Measurements from ENCODE around the gene DHX38.
A peak's percentile ranks its signal among the peaks of the same experiment; 100 is the strongest.
"Not testable (repeated sequence)": the region's sequence is repeated elsewhere in the genome, so short reads cannot be mapped to it uniquely, and the experiment has no call there.

The DHX38 gene

GRCh38 chr16:72076991-72077706 lies 16.5 kb upstream of the DHX38 start:
- not testable (repeated sequence) for DNase-seq (ENCODE audit: low read depth); H3K4me3 ChIP-seq (ENCODE audit: low read depth, low read length)

- H3K4me3 ChIP-seq (ENCODE audit: low read depth, low read length) = no peak overlapping the region
- no peak for DNase-seq (ENCODE audit: low read depth)
Observed at GRCh38 chr16:72083778-72084404, 9.8 kb upstream of the DHX38 start.

GRCh38 chr16:72084445-72084844 lies 9.2 kb upstream of the DHX38 start:
- H3K4me3 ChIP-seq (ENCODE audit: low read depth, low read length) = no peak overlapping the region
- no peak for DNase-seq (ENCODE audit: low read depth)

- no peak for DNase-seq (ENCODE audit: low read depth)
Observed at GRCh38 chr16:72085002-72085401, 8.6 kb upstream of the DHX38 start.

GRCh38 chr16:72091217-72091616 lies 2.4 kb upstream of the DHX38 start:
- H3K4me3 ChIP-seq (ENCODE audit: low read depth, low read length) = no peak overlapping the region
- DNase-seq (ENCODE audit: low read depth) = no peak

More at GRCh38 chr16:72085002-72085401, 8.6 kb upstream of the DHX38 start:
- H3K4me3 ChIP-seq (ENCODE audit: low read depth, low read length) = no peak overlapping the region

- H3K4me3 ChIP-seq (ENCODE audit: low read depth, low read length) = peak overlapping the region; percentile 87
- peak; percentile 21 for DNase-seq (ENCODE audit: low read depth)
Observed at GRCh38 chr16:72092832-72093447, 707 bp upstream of the DHX38 start.

- peak overlapping the region; percentile 87 for H3K4me3 ChIP-seq (ENCODE audit: low read depth, low read length)
- no peak for DNase-seq (ENCODE audit: low read depth)
Observed at GRCh38 chr16:72094266-72094610, 591 bp downstream of the DHX38 start.

GRCh38 chr16:72098936-72099335 lies 5.3 kb downstream of the DHX38 start:
- no peak overlapping the region for H3K4me3 ChIP-seq (ENCODE audit: low read depth, low read length)
- DNase-seq (ENCODE audit: low read depth) = no peak

- no peak overlapping the region for H3K4me3 ChIP-seq (ENCODE audit: low read depth, low read length)
- DNase-seq (ENCODE audit: low read depth) = peak; percentile 7
Observed at GRCh38 chr16:72099377-72099818, 5.8 kb downstream of the DHX38 start.

GRCh38 chr16:72101195-72101594 lies 7.5 kb downstream of the DHX38 start:
- no peak for DNase-seq (ENCODE audit: low read depth)
- no peak overlapping the region for H3K4me3 ChIP-seq (ENCODE audit: low read depth, low read length)

GRCh38 chr16:72104905-72105304 lies 11.3 kb downstream of the DHX38 start:
- H3K4me3 ChIP-seq (ENCODE audit: low read depth, low read length) = no peak overlapping the region
- no peak for DNase-seq (ENCODE audit: low read depth)

- DNase-seq (ENCODE audit: low read depth) = no peak
Observed at GRCh38 chr16:72105978-72106377, 12.3 kb downstream of the DHX38 start.

GRCh38 chr16:72107371-72107770 lies 13.7 kb downstream of the DHX38 start:
- no peak for DNase-seq (ENCODE audit: low read depth)
- no peak overlapping the region for H3K4me3 ChIP-seq (ENCODE audit: low read depth, low read length)

More at GRCh38 chr16:72105978-72106377, 12.3 kb downstream of the DHX38 start:
- no peak overlapping the region for H3K4me3 ChIP-seq (ENCODE audit: low read depth, low read length)

- no peak overlapping the region for H3K4me3 ChIP-seq (ENCODE audit: low read depth, low read length)
- no peak for DNase-seq (ENCODE audit: low read depth)
Observed at GRCh38 chr16:72108353-72109102, 14.9 kb downstream of the DHX38 start.

- H3K4me3 ChIP-seq (ENCODE audit: low read depth, low read length) = no peak overlapping the region
- no peak for DNase-seq (ENCODE audit: low read depth)
Observed at GRCh38 chr16:72109300-72109699, 15.7 kb downstream of the DHX38 start.

GRCh38 chr16:72109966-72110530 lies 16.4 kb downstream of the DHX38 start:
- no peak for DNase-seq (ENCODE audit: low read depth)

GRCh38 chr16:72110662-72111615 lies 17.3 kb downstream of the DHX38 start:
- DNase-seq (ENCODE audit: low read depth) = no peak
- no peak overlapping the region for H3K4me3 ChIP-seq (ENCODE audit: low read depth, low read length)

More at GRCh38 chr16:72109966-72110530, 16.4 kb downstream of the DHX38 start:
- no peak overlapping the region for H3K4me3 ChIP-seq (ENCODE audit: low read depth, low read length)

- DNase-seq (ENCODE audit: low read depth) = no peak
- H3K4me3 ChIP-seq (ENCODE audit: low read depth, low read length) = no peak overlapping the region
Observed at GRCh38 chr16:72111657-72112451, 18.2 kb downstream of the DHX38 start.

All from skeletal muscle cell (primary cell).